Large intestine (tissue), 3 donors: Measurements from ENCODE around the gene SPATS2. TPM values are rescaled to one million over a fixed set of nuclear protein-coding genes. Genes with fewer than 3 reads are reported as not detected.
"Not testable (repeated sequence)": the region's sequence is repeated elsewhere in the genome, so short reads cannot be mapped to it uniquely, and the experiment has no call there.

Experiments used
- DNase-seq, 2 donors: peaks; one replicate each; pipeline versions ENCODE4 v3.0.0 to v3.0.0-alpha.2; 2013
- H3K27ac ChIP-seq: one replicate; pipeline ENCODE4 v1.5.1; 2013; ENCODE audit warnings: low read length
- H3K27me3 ChIP-seq: 2 replicates; pipeline ENCODE4 v1.6.1; 2013; ENCODE audit warnings: low read length; ENCODE audit not compliant: control insufficient read depth, insufficient read depth
- H3K36me3 ChIP-seq: 2 replicates; pipeline ENCODE4 v1.6.1; 2013; ENCODE audit warnings: low read length; ENCODE audit not compliant: control insufficient read depth, insufficient read depth
- H3K4me1 ChIP-seq: one replicate; pipeline ENCODE4 v1.6.1; 2013; ENCODE audit warnings: low read length; ENCODE audit not compliant: control insufficient read depth, insufficient read depth
- H3K4me3 ChIP-seq: one replicate; pipeline ENCODE4 v1.5.1; 2013; ENCODE audit warnings: low read length
- H3K9me3 ChIP-seq: one replicate; pipeline ENCODE4 v1.6.1; 2013; ENCODE audit warnings: mild to moderate bottlenecking, low read depth, low read length, moderate library complexity; ENCODE audit not compliant: control insufficient read depth
- WGBS: methylation state at CpG from one replicate; pipeline ENCODE4 v1.1.5; 2013; ENCODE audit warnings: low lambda C conversion rate; ENCODE audit not compliant: insufficient coverage; 5-methylcytosine and 5-hydroxymethylcytosine counted together
- polyA plus RNA-seq: library from polyadenylated mRNA; unstranded; fragments of 120-200 nt; gene quantifications from one replicate; pipeline ENCODE4 v1.2.1, GENCODE V29; 2013

The SPATS2 gene
- polyA plus RNA-seq, 1 donor = 22.7 TPM

DNA sequence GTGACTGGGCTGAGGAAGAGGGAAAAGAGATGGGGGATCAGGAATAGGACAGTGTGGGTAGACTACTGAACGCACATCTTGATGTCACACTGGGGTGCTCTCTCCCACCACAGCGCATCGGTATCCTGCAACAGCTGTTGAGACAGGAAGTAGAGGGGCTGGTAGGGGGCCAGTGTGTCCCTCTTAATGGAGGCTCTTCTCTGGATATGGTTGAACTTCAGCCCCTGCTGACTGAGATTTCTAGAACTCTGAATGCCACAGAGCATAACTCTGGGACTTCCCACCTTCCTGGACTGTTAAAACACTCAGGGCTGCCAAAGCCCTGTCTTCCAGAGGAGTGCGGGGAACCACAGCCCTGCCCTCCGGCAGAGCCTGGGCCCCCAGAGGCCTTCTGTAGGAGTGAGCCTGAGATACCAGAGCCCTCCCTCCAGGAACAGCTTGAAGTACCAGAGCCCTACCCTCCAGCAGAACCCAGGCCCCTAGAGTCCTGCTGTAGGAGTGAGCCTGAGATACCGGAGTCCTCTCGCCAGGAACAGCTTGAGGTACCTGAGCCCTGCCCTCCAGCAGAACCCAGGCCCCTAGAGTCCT is 37.1 kb upstream of the SPATS2 start:
- H3K27me3 ChIP-seq = peaks cover 30% of the 10 kb centered on the region
- H3K4me3 ChIP-seq = no peak overlapping the region
- H3K36me3 ChIP-seq = peaks cover 12% of the 10 kb centered on the region
- DNase-seq = no peak
- peaks cover 19% of the 10 kb centered on the region for H3K4me1 ChIP-seq
- WGBS = no CpG with 5 or more reads among the region's 7 CpGs
- no peak overlapping the region for H3K27ac ChIP-seq
- H3K9me3 ChIP-seq = peaks cover 6% of the 10 kb centered on the region

GRCh38 chr12:49330631-49331379 is 36.5 kb upstream of the SPATS2 start:
- H3K27ac ChIP-seq = no peak overlapping the region
- no peak overlapping the region for H3K4me3 ChIP-seq
- peaks cover 19% of the 10 kb centered on the region for H3K4me1 ChIP-seq
- no CpG with 5 or more reads among the region's 14 CpGs for WGBS
- H3K9me3 ChIP-seq = peaks cover 6% of the 10 kb centered on the region
- peaks cover 12% of the 10 kb centered on the region for H3K36me3 ChIP-seq
- peaks cover 36% of the 10 kb centered on the region for H3K27me3 ChIP-seq
- DNase-seq = no peak

- Histone ChIP-seq H3K27ac (no peak overlapping the region), H3K4me1 (peaks cover 21% of the 10 kb centered on the region), H3K36me3 (peaks cover 10% of the 10 kb centered on the region), H3K4me3 (no peak overlapping the region), H3K9me3 (peaks cover 10% of the 10 kb centered on the region), H3K27me3 (peaks cover 44% of the 10 kb centered on the region)
- peak; percentile 71 to 72 for DNase-seq
- WGBS = 17% methylated on average over 2 of the region's 11 CpGs
Observed at GRCh38 chr12:49331380-49332222, 35.7 kb upstream of the SPATS2 start.

DNA sequence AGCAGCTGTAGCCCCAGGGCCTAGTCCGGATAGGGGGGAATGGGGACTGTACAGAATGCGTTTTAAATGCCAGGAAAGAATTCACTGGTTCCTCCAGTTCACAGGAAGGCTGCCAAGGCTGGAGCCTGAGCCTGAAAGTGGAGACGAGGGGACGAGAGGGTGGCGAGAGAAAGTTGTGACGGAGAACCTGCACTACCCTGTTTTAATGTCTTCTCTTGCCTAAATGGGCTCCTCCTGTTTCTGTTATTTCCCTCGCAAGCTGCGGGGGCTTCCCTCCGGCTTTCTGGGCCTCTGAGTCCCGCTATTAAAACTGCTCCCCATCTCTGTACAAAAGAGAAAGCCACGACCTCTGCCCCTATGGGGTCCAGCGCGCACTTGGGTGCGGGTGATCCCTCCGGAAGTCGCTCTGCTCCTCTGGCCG is 34.8 kb upstream of the SPATS2 start:
- Histone ChIP-seq H3K4me3 (no peak overlapping the region), H3K9me3 (peaks cover 15% of the 10 kb centered on the region), H3K36me3 (peaks cover 9% of the 10 kb centered on the region), H3K27me3 (peaks cover 53% of the 10 kb centered on the region), H3K27ac (no peak overlapping the region), H3K4me1 (peaks cover 28% of the 10 kb centered on the region)
- WGBS = no CpG with 5 or more reads among the region's 17 CpGs
- no peak for DNase-seq

GRCh38 chr12:49332891-49333371 is 34.3 kb upstream of the SPATS2 start:
- H3K4me3 ChIP-seq = no peak overlapping the region
- peaks cover 9% of the 10 kb centered on the region for H3K36me3 ChIP-seq
- H3K4me1 ChIP-seq = peaks cover 29% of the 10 kb centered on the region
- no peak for DNase-seq
- H3K27ac ChIP-seq = no peak overlapping the region
- peaks cover 58% of the 10 kb centered on the region for H3K27me3 ChIP-seq
- H3K9me3 ChIP-seq = peaks cover 15% of the 10 kb centered on the region
- no CpG with 5 or more reads among the region's 40 CpGs for whole genome bisulfite sequencing

GRCh38 chr12:49333778-49334177 is 33.5 kb upstream of the SPATS2 start:
- peaks cover 15% of the 10 kb centered on the region for H3K9me3 ChIP-seq
- not testable (repeated sequence) for H3K27ac ChIP-seq, H3K4me3 ChIP-seq, H3K36me3 ChIP-seq, DNase-seq
- 20% methylated on average over 4 of the region's 21 CpGs for WGBS
- H3K27me3 ChIP-seq = peaks cover 66% of the 10 kb centered on the region
- peaks cover 29% of the 10 kb centered on the region for H3K4me1 ChIP-seq

GRCh38 chr12:49334226-49334625 is 33.0 kb upstream of the SPATS2 start:
- Histone ChIP-seq H3K27me3 (peaks cover 71% of the 10 kb centered on the region), H3K4me1 (peaks cover 31% of the 10 kb centered on the region), H3K27ac (no peak overlapping the region), H3K9me3 (peaks cover 15% of the 10 kb centered on the region), H3K4me3 (no peak overlapping the region), H3K36me3 (peaks cover 3% of the 10 kb centered on the region)
- WGBS = 0% methylated on average over 2 of the region's 19 CpGs
- DNase-seq = no peak

DNA sequence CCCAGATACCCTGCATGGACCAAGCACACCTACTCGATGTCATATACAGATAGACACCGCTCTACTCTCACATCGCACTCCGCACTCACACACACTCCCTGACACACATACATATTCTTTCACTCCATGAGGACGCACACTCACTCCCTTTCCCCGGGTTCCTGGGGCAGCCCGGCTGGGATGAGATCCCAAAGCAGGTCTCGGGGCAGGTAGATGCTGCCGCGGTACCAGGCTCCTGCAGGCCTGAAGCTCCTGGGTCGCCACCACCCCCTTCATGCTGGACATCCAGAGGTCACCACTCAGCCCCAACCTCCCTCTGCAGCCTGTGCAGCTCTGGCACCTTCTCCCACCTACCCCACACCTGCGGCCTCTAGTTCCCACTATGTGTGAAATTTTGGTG is 32.6 kb upstream of the SPATS2 start:
- no CpG with 5 or more reads among the region's 12 CpGs for WGBS
- H3K27me3 ChIP-seq = peaks cover 75% of the 10 kb centered on the region

DNA sequence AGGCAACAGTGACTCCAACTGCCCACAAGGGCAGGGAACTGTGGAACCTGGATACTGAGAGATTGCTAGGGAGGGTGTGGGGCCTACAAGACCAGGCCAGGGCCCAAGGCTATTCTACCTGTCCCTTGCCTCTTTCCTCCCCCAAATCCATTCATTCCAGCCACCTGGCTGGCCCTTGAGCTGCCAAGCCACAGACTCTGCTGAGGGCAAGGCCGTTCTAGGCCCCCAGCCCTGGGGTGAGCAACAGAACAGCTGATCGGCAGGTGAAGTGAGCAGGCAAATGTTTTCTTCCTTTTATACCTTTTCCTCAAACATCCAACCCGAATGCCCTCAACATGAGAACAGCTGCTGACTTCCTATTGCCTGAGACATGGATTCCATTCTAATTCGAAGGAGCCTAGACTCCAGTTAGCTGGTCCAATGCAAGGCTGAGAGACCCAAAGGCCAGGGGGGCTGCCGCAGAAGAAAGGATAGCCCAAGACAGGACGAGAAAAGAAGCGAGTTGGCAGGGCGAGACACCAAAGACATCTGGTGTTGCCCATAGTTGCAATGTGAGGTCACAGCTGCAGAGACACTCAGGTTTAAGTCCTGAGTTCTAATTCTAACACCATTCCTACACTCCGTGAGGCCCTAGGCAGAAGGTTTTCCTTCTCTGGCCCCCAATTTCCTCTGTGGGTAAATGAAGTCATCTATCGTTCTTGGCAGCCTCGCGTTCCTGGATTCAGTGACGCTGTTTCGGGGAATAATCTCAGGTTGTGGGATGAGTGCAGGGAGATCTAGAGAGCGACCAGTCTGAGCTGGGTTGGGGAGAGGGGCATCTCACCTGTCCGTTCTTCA is 31.9 kb upstream of the SPATS2 start:
- H3K27me3 ChIP-seq = peaks cover 82% of the 10 kb centered on the region
- H3K4me3 ChIP-seq = no peak overlapping the region
- peaks cover 15% of the 10 kb centered on the region for H3K9me3 ChIP-seq
- H3K4me1 ChIP-seq = peaks cover 38% of the 10 kb centered on the region
- DNase-seq = no peak
- H3K36me3 ChIP-seq = peaks cover 2% of the 10 kb centered on the region
- WGBS = 30% methylated on average over 6 of the region's 16 CpGs
- H3K27ac ChIP-seq = no peak overlapping the region

More for the DNA sequence above, 32.6 kb upstream of the SPATS2 start:
- Histone ChIP-seq H3K36me3 (peaks cover 2% of the 10 kb centered on the region), H3K4me1 (peaks cover 35% of the 10 kb centered on the region), H3K4me3 (no peak overlapping the region), H3K9me3 (peaks cover 15% of the 10 kb centered on the region), H3K27ac (no peak overlapping the region)
- no peak for DNase-seq
